Testis (tissue), 5 donors: ENCODE data around the gene SLC2A9. TPM values are rescaled to one million over a fixed set of nuclear protein-coding genes. Genes with fewer than 3 reads are reported as not detected.

Experiments used
- DNase-seq: peaks from one replicate; pipeline ENCODE4 v3.0.0-alpha.2; 2019
- H3K27ac ChIP-seq, 2 donors: fragments of 200-600 bp; sonication (generic); one replicate each; pipeline ENCODE4 v1.5.1; 2019
- H3K27me3 ChIP-seq: fragments of 200-600 bp; sonication (generic); one replicate; pipeline ENCODE4 v1.5.1; 2019
- H3K36me3 ChIP-seq: fragments of 200-600 bp; sonication (generic); one replicate; pipeline ENCODE4 v1.5.1; 2017; ENCODE audit warnings: low read depth; ENCODE audit errors: missing control alignments
- H3K4me1 ChIP-seq: fragments of 200-600 bp; sonication (generic); one replicate; pipeline ENCODE4 v1.5.1; 2019
- H3K4me3 ChIP-seq, 2 donors: fragments of 200-600 bp; sonication (generic); one replicate each; pipeline ENCODE4 v1.5.1; 2017 to 2019
- H3K9me3 ChIP-seq: fragments of 200-600 bp; sonication (generic); one replicate; pipeline ENCODE4 v1.5.1; 2017
- CTCF ChIP-seq, 3 experiments: fragments of 450-650 bp in 2 of 3; fragments of 200-600 bp in 1 of 3; sonication (generic) in 1 of 3; IDR thresholded peaks; one replicate each; pipeline ENCODE4 v1.5.1; 2016 to 2019; ENCODE audit warnings: antibody characterized with exemption in 3 of 3, mild to moderate bottlenecking in 2 of 3, moderate library complexity in 1 of 3
- POLR2A ChIP-seq: fragments of 450-650 bp; IDR thresholded peaks from one replicate; pipeline ENCODE4 v1.6.1; 2017; ENCODE audit warnings: antibody characterized with exemption, mild to moderate bottlenecking, moderate library complexity
- WGBS, 2 donors: methylation state at CpG; one replicate each; pipeline ENCODE4 v1.1.5; 2018; 5-methylcytosine and 5-hydroxymethylcytosine counted together
- intact Hi-C: fragments of 100-400 bp; cut with DNase I; formaldehyde crosslinking; loops from one replicate; pipeline ENCODE4 v1.15.1; 2023; ENCODE audit warnings: low total_unique reads
- long read RNA-seq, 2 donors: transcript quantifications; one replicate each; lab custom pipeline, GENCODE V29; 2026
- polyA plus RNA-seq: library from polyadenylated mRNA; stranded (reverse); fragments of 350-450 nt; fragmentation: Illumina TruSeq; extraction: RNeasy Lipid Tissue Mini Kit (QIAGEN cat#74804); gene quantifications from one replicate; pipeline ENCODE4 v1.2.3, GENCODE V29; 2014; ENCODE audit warnings: low read depth, low replicate concordance; ENCODE audit not compliant: insufficient read depth
- total RNA-seq, 2 donors: library from RNA; depleted of rRNA; stranded (reverse); fragments of >200 nt; gene quantifications; one replicate each; pipeline ENCODE4 v1.2.3, GENCODE V29; 2016

The SLC2A9 gene
- total RNA-seq (1 to 10 TPM; 6.8 to 7.5 TPM), polyA plus RNA-seq (6.3 TPM)
- long read RNA-seq, donor 1, result 0 reads
- long read RNA-seq, donor 2, result 0 reads

- peak within 1 kb of the TSS in 1 of 2 donors; percentile 94 for H3K27ac ChIP-seq
- intact Hi-C loops, result no loop called here
- H3K4me3 ChIP-seq, result no peak within 1 kb of the TSS
Measured at GRCh38 chr4:10020871-10021652, at the start of gene SLC2A9. TSS of gene SLC2A9 (minus strand) at chr4:10021497. CDS start at chr4:10021429, 68 bp downstream.

DNA sequence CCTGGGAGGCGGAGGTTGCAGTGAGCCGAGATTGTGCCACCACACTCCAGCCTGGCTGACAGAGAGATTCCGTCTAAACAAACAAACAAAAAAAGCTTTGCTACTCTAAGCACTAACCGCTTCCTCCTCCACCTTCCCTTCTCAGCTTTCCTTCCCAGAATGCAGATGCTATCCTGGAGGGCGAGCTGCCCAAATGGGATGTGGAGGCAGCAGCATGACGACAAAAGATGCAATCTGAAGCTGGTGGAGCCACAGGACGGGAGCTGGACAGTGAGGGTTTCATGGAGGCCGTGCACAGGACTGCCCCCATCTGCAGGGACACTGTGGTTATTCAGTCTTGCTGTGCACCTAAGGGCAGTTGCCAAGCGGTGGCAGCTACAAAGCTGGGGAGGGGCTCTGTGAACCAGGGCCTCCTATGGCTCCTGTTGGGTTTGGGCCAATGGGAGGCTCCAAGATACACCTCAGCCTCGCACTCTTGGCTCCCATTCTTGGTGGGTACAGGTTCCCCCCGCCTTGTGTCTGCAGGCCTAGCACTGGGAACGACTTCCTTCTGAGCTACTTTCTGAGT is 47.9 kb upstream of the SLC2A9 start:
- TF ChIP-seq POLR2A (no peak), CTCF (IDR thresholded peaks at IDR 0.05) (no peak)
- Histone ChIP-seq H3K9me3 (no peaks in the 10 kb centered on the region), H3K4me1 (no peaks in the 10 kb centered on the region), H3K27me3 (no peaks in the 10 kb centered on the region), H3K27ac (no peak overlapping the region), H3K36me3 (no peaks in the 10 kb centered on the region), H3K4me3 (no peak overlapping the region)
- intact Hi-C loops, result no loop called here
- WGBS, 2 donors, result 91 to 92% methylated on average over 12 of the region's 12 CpGs
- no peak for DNase-seq

More at GRCh38 chr4:10020871-10021652, at the start of gene SLC2A9:
- Histone ChIP-seq H3K9me3 (no peaks in the 10 kb centered on the region), H3K27me3 (no peaks in the 10 kb centered on the region), H3K4me1 (peaks cover 14% of the 10 kb centered on the region), H3K36me3 (no peaks in the 10 kb centered on the region)
- no peak for TF ChIP-seq CTCF (IDR thresholded peaks at IDR 0.05)
- TF ChIP-seq POLR2A, result no peak
- 75 to 78% methylated on average over 10 to 17 of the region's 17 CpGs for WGBS, 2 donors
- no peak for DNase-seq

- no peaks in the 10 kb centered on the region for H3K4me1 ChIP-seq
- DNase-seq, result no peak
- TF ChIP-seq POLR2A (no peak), CTCF (IDR thresholded peaks at IDR 0.05) (no peak)
- no peak overlapping the region for H3K4me3 ChIP-seq
- H3K27ac ChIP-seq, result no peak overlapping the region
- WGBS, 2 donors, result 87 to 94% methylated on average over 15 of the region's 15 CpGs
- no peaks in the 10 kb centered on the region for H3K9me3 ChIP-seq
- H3K36me3 ChIP-seq, result no peaks in the 10 kb centered on the region
- no peaks in the 10 kb centered on the region for H3K27me3 ChIP-seq
- intact Hi-C loops, result no loop called here
Measured at GRCh38 chr4:10066670-10067651, 45.7 kb upstream of the SLC2A9 start.

- 49 to 93% methylated on average over 2 of the region's 2 CpGs for WGBS, 2 donors
- no peak overlapping the region for H3K27ac ChIP-seq
- H3K36me3 ChIP-seq, result no peaks in the 10 kb centered on the region
- H3K4me3 ChIP-seq, result no peak overlapping the region
- H3K9me3 ChIP-seq, result no peaks in the 10 kb centered on the region
- intact Hi-C loops, result no loop called here
- no peaks in the 10 kb centered on the region for H3K27me3 ChIP-seq
- TF ChIP-seq CTCF (IDR thresholded peaks at IDR 0.05), result no peak
- no peak for TF ChIP-seq POLR2A
- no peaks in the 10 kb centered on the region for H3K4me1 ChIP-seq
- no peak for DNase-seq
Measured at GRCh38 chr4:10066206-10066605, 44.9 kb upstream of the SLC2A9 start.
